Testis (tissue), 3 donors: ENCODE measurements around the gene SERPING1. TPM values are rescaled to one million over a fixed set of nuclear protein-coding genes. Genes with fewer than 3 reads are reported as not detected.

Experiments
- DNase-seq: peaks from one replicate; pipeline ENCODE4 v3.0.0-alpha.2; 2019
- H3K27ac ChIP-seq, 2 donors: fragments of 200-600 bp; sonication (generic); one replicate each; pipeline ENCODE4 v1.5.1; 2019
- H3K27me3 ChIP-seq: fragments of 200-600 bp; sonication (generic); one replicate; pipeline ENCODE4 v1.5.1; 2019
- H3K36me3 ChIP-seq: fragments of 200-600 bp; sonication (generic); one replicate; pipeline ENCODE4 v1.5.1; 2017; ENCODE audit warnings: low read depth; ENCODE audit errors: missing control alignments
- H3K4me1 ChIP-seq: fragments of 200-600 bp; sonication (generic); one replicate; pipeline ENCODE4 v1.5.1; 2019
- H3K4me3 ChIP-seq, 2 donors: fragments of 200-600 bp; sonication (generic); one replicate each; pipeline ENCODE4 v1.5.1; 2017 to 2019
- H3K9me3 ChIP-seq: fragments of 200-600 bp; sonication (generic); one replicate; pipeline ENCODE4 v1.5.1; 2017
- CTCF ChIP-seq, 3 experiments: fragments of 450-650 bp in 2 of 3; fragments of 200-600 bp in 1 of 3; sonication (generic) in 1 of 3; IDR thresholded peaks; one replicate each; pipeline ENCODE4 v1.5.1; 2016 to 2019; ENCODE audit warnings: antibody characterized with exemption in 3 of 3, mild to moderate bottlenecking in 2 of 3, moderate library complexity in 1 of 3
- POLR2A ChIP-seq: fragments of 450-650 bp; IDR thresholded peaks from one replicate; pipeline ENCODE4 v1.6.1; 2017; ENCODE audit warnings: antibody characterized with exemption, mild to moderate bottlenecking, moderate library complexity
- WGBS, 2 donors: methylation state at CpG; one replicate each; pipeline ENCODE4 v1.1.5; 2018; 5-methylcytosine and 5-hydroxymethylcytosine counted together
- intact Hi-C: fragments of 100-400 bp; cut with DNase I; formaldehyde crosslinking; loops from one replicate; pipeline ENCODE4 v1.15.1; 2023; ENCODE audit warnings: low total_unique reads
- polyA plus RNA-seq: library from polyadenylated mRNA; stranded (reverse); fragments of 350-450 nt; fragmentation: Illumina TruSeq; extraction: RNeasy Lipid Tissue Mini Kit (QIAGEN cat#74804); gene quantifications from one replicate; pipeline ENCODE4 v1.2.3, GENCODE V29; 2014; ENCODE audit warnings: low read depth, low replicate concordance; ENCODE audit not compliant: insufficient read depth
- total RNA-seq, 2 donors: library from RNA; depleted of rRNA; stranded (reverse); fragments of >200 nt; gene quantifications; one replicate each; pipeline ENCODE4 v1.2.3, GENCODE V29; 2016

SERPING1 gene
- total and polyA plus RNA-seq, 3 donors from 2014 or later: 53.6 to 273 (median 113) TPM

DNA sequence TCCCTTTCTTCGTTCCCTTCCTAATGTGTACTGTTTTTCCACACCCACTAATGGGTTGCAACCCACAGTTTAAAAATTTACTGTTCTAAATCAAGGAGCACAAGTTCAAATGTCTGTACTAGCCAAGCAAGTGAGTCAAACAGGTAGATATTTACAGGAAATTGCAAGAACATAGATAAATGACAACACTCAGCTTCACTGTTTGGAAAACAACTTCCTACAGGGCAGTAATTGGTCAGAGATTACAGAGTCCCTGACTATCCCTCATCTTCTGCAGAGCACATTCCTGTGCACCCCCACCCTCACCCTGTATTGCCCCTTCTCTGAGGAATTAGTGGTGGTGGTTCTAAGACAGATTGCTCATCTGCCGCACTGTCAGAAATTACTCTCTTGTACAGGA, 1.9 kb downstream of the SERPING1 start:
- intact Hi-C loops: no loop called here
- TF ChIP-seq CTCF (IDR thresholded peaks at IDR 0.05) (no peak), POLR2A (no peak)
- Histone ChIP-seq H3K4me1 (no peaks in the 10 kb centered on the region), H3K36me3 (no peaks in the 10 kb centered on the region), H3K27me3 (no peaks in the 10 kb centered on the region), H3K4me3 (no peak overlapping the region), H3K27ac (no peak overlapping the region), H3K9me3 (no peaks in the 10 kb centered on the region)
- 13 to 37% methylated on average over 2 of the region's 2 CpGs for WGBS, 2 donors
- no peak for DNase-seq

GRCh38 chr11:57601297-57601696, 3.8 kb downstream of the SERPING1 start:
- DNase-seq: no peak
- intact Hi-C loops: no loop called here
- Histone ChIP-seq H3K4me1 (no peaks in the 10 kb centered on the region), H3K27me3 (no peaks in the 10 kb centered on the region), H3K4me3 (no peak overlapping the region), H3K36me3 (no peaks in the 10 kb centered on the region), H3K9me3 (no peaks in the 10 kb centered on the region), H3K27ac (no peak overlapping the region)
- 90 to 91% methylated on average over 3 of the region's 3 CpGs for WGBS, 2 donors
- TF ChIP-seq CTCF (IDR thresholded peaks at IDR 0.05): no peak
- TF ChIP-seq POLR2A: no peak

DNA sequence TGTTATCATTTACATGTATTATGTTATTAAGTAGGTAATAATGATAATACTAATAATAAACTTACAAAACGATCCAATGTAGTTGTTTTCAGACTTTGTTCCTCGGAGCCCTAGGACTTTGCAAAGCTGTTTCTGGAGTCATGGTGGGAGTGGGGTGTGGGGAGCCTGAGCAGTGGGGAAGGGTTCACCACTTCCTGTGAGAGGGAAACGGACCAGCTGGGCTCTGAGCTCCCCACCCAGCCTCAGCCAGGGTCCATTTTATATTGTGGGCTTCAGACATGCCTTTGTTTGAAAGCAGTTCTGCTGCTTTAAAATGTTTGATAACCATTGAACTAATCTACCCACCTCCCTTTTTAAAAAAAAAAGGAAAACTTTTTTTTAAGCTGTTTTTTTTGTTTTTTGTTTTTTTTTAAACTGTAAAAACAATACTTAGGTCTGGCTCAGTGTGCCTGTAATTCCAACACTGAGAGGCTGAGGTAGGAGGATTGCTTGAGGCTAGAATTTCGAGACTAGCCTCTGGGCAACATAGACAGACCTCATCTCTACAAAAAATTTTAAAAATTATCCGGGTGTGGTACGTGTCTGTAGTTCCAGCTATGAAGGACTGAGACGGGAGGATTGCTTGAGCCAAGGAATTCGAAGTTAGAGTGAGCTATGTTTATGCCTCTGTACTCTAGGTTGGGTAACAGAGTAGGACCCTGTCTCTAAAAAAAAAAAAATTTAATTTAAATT, 7.0 kb downstream of the SERPING1 start:
- Histone ChIP-seq H3K9me3 (no peaks in the 10 kb centered on the region), H3K4me1 (no peaks in the 10 kb centered on the region), H3K36me3 (no peaks in the 10 kb centered on the region), H3K4me3 (no peak overlapping the region), H3K27ac (no peak overlapping the region), H3K27me3 (no peaks in the 10 kb centered on the region)
- WGBS, 2 donors: 64 to 71% methylated on average over 8 of the region's 8 CpGs
- TF ChIP-seq POLR2A: no peak
- no peak for TF ChIP-seq CTCF (IDR thresholded peaks at IDR 0.05)
- intact Hi-C loops: no loop called here
- DNase-seq: no peak

- H3K4me1 ChIP-seq: no peaks in the 10 kb centered on the region
- H3K27me3 ChIP-seq: no peaks in the 10 kb centered on the region
- WGBS, 2 donors: 83 to 97% methylated on average over 5 of the region's 5 CpGs
- H3K36me3 ChIP-seq: no peaks in the 10 kb centered on the region
- H3K9me3 ChIP-seq: no peaks in the 10 kb centered on the region
- H3K27ac ChIP-seq: no peak overlapping the region
- no peak for DNase-seq
- TF ChIP-seq CTCF (IDR thresholded peaks at IDR 0.05) (no peak), POLR2A (no peak)
- intact Hi-C loops: no loop called here
- H3K4me3 ChIP-seq: no peak overlapping the region
These were observed 7.5 kb downstream of the SERPING1 start for GRCh38 chr11:57605028-57605420.

DNA sequence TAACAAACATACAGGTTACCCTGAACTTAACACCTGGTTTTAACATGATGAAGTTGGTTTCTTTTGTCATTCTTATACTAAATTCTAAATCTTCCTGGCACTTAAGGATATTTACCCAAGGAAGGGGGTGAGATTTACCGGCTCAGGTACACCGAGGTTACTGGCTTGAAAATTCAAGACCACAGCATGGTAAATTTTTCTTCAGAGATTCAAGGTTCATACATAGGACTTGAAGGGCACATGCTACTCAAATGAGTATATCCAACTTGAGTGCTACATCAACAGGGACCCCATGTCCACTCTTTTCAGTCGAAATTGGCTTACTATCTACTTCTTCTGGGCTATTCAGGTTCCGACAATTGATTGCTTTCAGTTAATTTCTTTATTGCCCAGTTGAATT, 12.7 kb downstream of the SERPING1 start:
- Histone ChIP-seq H3K9me3 (no peaks in the 10 kb centered on the region), H3K36me3 (no peaks in the 10 kb centered on the region), H3K4me1 (no peaks in the 10 kb centered on the region), H3K27ac (no peak overlapping the region), H3K27me3 (no peaks in the 10 kb centered on the region), H3K4me3 (no peak overlapping the region)
- DNase-seq: no peak
- intact Hi-C loops: no loop called here
- TF ChIP-seq CTCF (IDR thresholded peaks at IDR 0.05) (no peak), POLR2A (no peak)
- WGBS, 2 donors: 92 to 96% methylated on average over 4 of the region's 4 CpGs
